HepG2 (cell line): ENCODE results near the gene RAB22A. TPM values are rescaled to one million over a fixed set of nuclear protein-coding genes. Genes with fewer than 3 reads are reported as not detected.

Experiments used
- ATM ChIP-seq: fragments of 450-650 bp; IDR thresholded peaks from 2 replicates; pipeline ENCODE4 v1.7.1; 2017; ENCODE audit warnings: mild to moderate bottlenecking, borderline replicate concordance
- ELF3 ChIP-seq: IDR thresholded peaks from 2 replicates; pipeline ENCODE4 v1.6.1; 2016; ENCODE audit warnings: missing genetic modification reagents, missing compliant biosample characterization
- RBM22 ChIP-seq: fragments of 200-400 bp; formaldehyde crosslinking; optimal IDR thresholded peaks from 2 replicates; pipeline ENCODE3; 2017; ENCODE audit warnings: mild to moderate bottlenecking, low read length, moderate library complexity
- SRY ChIP-seq: sonication (generic); formaldehyde crosslinking; IDR thresholded peaks from 2 replicates; pipeline ENCODE4 v1.8.0; 2022; ENCODE audit warnings: mild to moderate bottlenecking, missing genetic modification reagents
- U2AF1 ChIP-seq: fragments of 200-400 bp; formaldehyde crosslinking; optimal IDR thresholded peaks from 2 replicates; pipeline ENCODE3; 2017; ENCODE audit warnings: mild to moderate bottlenecking, low read depth, low read length
- ZNF160 ChIP-seq: sonication (generic); formaldehyde crosslinking; IDR thresholded peaks from 2 replicates; pipeline ENCODE4 v1.8.0; 2022; ENCODE audit warnings: mild to moderate bottlenecking, inconsistent platforms, missing genetic modification reagents
- ZNF333 ChIP-seq: sonication (generic); formaldehyde crosslinking; IDR thresholded peaks from 2 replicates; pipeline ENCODE4 v1.4.0; 2020; ENCODE audit warnings: mild to moderate bottlenecking, missing genetic modification reagents, borderline replicate concordance
- ZNF33B ChIP-seq: sonication (generic); formaldehyde crosslinking; IDR thresholded peaks from 2 replicates; pipeline ENCODE4 v1.5.1; 2020; ENCODE audit warnings: mild to moderate bottlenecking, missing genetic modification reagents
- ZNF543 ChIP-seq: sonication (generic); formaldehyde crosslinking; IDR thresholded peaks from 2 replicates; pipeline ENCODE4 v1.4.0; 2020; ENCODE audit warnings: mild to moderate bottlenecking, missing genetic modification reagents
- ZNF703 ChIP-seq: sonication (generic); formaldehyde crosslinking; IDR thresholded peaks from 2 replicates; pipeline ENCODE4 v1.5.1; 2020; ENCODE audit warnings: missing genetic modification reagents, mild to moderate bottlenecking, moderate library complexity, borderline replicate concordance
- polyA plus RNA-seq, 8 experiments: library from polyadenylated mRNA; depleted of rRNA in 3 of 8; stranded (reverse) in 7 of 8; unstranded in 1 of 8; fragments of >200 nt; fragmentation: Illumina TruSeq in 4 of 8; extraction: Trizol in 4 of 8; gene quantifications; 2 replicates each; pipeline versions ENCODE4 v1.2.1 to v1.2.3, GENCODE V29; 2011 to 2016; ENCODE audit warnings: low read depth in 4 of 8, missing spikeins in 1 of 8, mixed read lengths in 1 of 8; ENCODE audit not compliant: insufficient read depth in 1 of 8
- total RNA-seq, 5 experiments: library from RNA; depleted of rRNA; stranded (reverse); fragments of >200 nt; fragmentation: Illumina TruSeq; extraction: Trizol; gene quantifications; 2 replicates each; pipeline ENCODE4 v1.2.3, GENCODE V29; 2016; ENCODE audit warnings: low read depth in 1 of 5
- TF ChIP-seq, protein P1 (sequence below): sonication (generic); formaldehyde crosslinking; IDR thresholded peaks from 2 replicates; pipeline ENCODE4 v1.4.0; 2020; ENCODE audit warnings: missing genetic modification reagents, borderline replicate concordance
- TF ChIP-seq, protein P2 (sequence below): sonication (generic); formaldehyde crosslinking; IDR thresholded peaks from 2 replicates; pipeline ENCODE4 v1.5.0; 2020; ENCODE audit warnings: missing genetic modification reagents
- TF ChIP-seq, protein P3 (sequence below): sonication (generic); formaldehyde crosslinking; IDR thresholded peaks from 2 replicates; pipeline ENCODE4 v1.4.0; 2020; ENCODE audit warnings: low read depth, missing genetic modification reagents
- TF ChIP-seq, protein P4 (sequence below): sonication (generic); formaldehyde crosslinking; conservative IDR thresholded peaks from 2 replicates; pipeline ENCODE4 v1.8.0; 2022; ENCODE audit warnings: missing genetic modification reagents
- TF ChIP-seq, protein P5 (sequence below): sonication (generic); formaldehyde crosslinking; IDR thresholded peaks from 2 replicates; pipeline ENCODE4 v1.4.0; 2020; ENCODE audit warnings: mild to moderate bottlenecking, low read depth, missing genetic modification reagents
- TF ChIP-seq, protein P6 (sequence below): sonication (generic); formaldehyde crosslinking; IDR thresholded peaks from 2 replicates; pipeline ENCODE4 v1.5.0; 2020; ENCODE audit warnings: mild to moderate bottlenecking, low read depth, missing genetic modification reagents, borderline replicate concordance

RAB22A gene
- total and polyA plus RNA-seq, 2 of the 13 experiments (the other 11 are each of a cell fraction or from before 2014, with no cell fraction given): 10.7 to 11.2 TPM

DNA sequence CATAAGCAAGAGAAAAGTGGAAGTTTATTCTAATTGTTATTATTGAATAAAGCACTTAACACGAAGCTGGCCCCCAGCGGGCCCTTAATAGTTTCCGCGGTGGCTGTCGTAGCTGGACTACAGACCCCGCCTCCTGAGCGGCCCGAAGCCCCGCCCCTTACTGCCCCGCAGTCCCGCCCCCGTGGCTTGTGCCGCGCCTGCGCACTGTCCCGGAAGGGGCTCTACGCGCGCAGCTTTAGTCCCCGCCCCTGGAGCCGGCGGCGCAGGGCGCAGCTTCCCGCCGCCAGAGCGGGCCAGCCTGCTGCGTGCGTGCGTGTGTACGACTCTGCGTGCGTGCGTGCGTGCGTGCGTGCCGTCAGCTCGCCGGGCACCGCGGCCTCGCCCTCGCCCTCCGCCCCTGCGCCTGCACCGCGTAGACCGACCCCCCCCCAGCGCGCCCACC lies 79.4 kb downstream of the RAB22A start, which contains the start of gene VAPB (continued):
- TF ChIP-seq, protein P1, sequence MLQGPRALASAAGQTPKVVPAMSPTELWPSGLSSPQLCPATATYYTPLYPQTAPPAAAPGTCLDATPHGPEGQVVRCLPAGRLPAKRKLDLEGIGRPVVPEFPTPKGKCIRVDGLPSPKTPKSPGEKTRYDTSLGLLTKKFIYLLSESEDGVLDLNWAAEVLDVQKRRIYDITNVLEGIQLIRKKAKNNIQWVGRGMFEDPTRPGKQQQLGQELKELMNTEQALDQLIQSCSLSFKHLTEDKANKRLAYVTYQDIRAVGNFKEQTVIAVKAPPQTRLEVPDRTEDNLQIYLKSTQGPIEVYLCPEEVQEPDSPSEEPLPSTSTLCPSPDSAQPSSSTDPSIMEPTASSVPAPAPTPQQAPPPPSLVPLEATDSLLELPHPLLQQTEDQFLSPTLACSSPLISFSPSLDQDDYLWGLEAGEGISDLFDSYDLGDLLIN (CRISPR knock-in tag): peak; percentile 80; the same call in 1 of the 2 replicates
- TF ChIP-seq ZNF160 (CRISPR knock-in tag): peak; percentile 81
- no peak for TF ChIP-seq U2AF1
- TF ChIP-seq, protein P2, sequence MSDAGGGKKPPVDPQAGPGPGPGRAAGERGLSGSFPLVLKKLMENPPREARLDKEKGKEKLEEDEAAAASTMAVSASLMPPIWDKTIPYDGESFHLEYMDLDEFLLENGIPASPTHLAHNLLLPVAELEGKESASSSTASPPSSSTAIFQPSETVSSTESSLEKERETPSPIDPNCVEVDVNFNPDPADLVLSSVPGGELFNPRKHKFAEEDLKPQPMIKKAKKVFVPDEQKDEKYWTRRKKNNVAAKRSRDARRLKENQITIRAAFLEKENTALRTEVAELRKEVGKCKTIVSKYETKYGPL (CRISPR knock-in tag): 0 out of 2 replicates have a peak, but pooled peaks have one; percentile 11
- TF ChIP-seq ZNF33B (CRISPR knock-in tag): 0 out of 2 replicates have a peak, but pooled peaks have one; percentile 43
- TF ChIP-seq ZNF543 (CRISPR knock-in tag): 0 out of 2 replicates have a peak, but pooled peaks have one; percentile 68
- TF ChIP-seq, protein P3, sequence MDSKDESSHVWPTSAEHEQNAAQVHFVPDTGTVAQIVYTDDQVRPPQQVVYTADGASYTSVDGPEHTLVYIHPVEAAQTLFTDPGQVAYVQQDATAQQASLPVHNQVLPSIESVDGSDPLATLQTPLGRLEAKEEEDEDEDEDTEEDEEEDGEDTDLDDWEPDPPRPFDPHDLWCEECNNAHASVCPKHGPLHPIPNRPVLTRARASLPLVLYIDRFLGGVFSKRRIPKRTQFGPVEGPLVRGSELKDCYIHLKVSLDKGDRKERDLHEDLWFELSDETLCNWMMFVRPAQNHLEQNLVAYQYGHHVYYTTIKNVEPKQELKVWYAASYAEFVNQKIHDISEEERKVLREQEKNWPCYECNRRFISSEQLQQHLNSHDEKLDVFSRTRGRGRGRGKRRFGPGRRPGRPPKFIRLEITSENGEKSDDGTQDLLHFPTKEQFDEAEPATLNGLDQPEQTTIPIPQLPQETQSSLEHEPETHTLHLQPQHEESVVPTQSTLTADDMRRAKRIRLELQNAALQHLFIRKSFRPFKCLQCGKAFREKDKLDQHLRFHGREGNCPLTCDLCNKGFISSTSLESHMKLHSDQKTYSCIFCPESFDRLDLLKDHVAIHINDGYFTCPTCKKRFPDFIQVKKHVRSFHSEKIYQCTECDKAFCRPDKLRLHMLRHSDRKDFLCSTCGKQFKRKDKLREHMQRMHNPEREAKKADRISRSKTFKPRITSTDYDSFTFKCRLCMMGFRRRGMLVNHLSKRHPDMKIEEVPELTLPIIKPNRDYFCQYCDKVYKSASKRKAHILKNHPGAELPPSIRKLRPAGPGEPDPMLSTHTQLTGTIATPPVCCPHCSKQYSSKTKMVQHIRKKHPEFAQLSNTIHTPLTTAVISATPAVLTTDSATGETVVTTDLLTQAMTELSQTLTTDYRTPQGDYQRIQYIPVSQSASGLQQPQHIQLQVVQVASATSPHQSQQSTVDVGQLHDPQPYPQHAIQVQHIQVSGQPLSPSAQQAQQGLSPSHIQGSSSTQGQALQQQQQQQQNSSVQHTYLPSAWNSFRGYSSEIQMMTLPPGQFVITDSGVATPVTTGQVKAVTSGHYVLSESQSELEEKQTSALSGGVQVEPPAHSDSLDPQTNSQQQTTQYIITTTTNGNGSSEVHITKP (CRISPR knock-in tag): no peak
- no peak for TF ChIP-seq ATM
- TF ChIP-seq, protein P4, sequence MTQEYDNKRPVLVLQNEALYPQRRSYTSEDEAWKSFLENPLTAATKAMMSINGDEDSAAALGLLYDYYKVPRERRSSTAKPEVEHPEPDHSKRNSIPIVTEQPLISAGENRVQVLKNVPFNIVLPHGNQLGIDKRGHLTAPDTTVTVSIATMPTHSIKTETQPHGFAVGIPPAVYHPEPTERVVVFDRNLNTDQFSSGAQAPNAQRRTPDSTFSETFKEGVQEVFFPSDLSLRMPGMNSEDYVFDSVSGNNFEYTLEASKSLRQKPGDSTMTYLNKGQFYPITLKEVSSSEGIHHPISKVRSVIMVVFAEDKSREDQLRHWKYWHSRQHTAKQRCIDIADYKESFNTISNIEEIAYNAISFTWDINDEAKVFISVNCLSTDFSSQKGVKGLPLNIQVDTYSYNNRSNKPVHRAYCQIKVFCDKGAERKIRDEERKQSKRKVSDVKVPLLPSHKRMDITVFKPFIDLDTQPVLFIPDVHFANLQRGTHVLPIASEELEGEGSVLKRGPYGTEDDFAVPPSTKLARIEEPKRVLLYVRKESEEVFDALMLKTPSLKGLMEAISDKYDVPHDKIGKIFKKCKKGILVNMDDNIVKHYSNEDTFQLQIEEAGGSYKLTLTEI: no peak
- TF ChIP-seq RBM22: no peak
- peak; percentile 47; the same call in 1 of the 2 replicates for TF ChIP-seq ELF3
- TF ChIP-seq, protein P5, sequence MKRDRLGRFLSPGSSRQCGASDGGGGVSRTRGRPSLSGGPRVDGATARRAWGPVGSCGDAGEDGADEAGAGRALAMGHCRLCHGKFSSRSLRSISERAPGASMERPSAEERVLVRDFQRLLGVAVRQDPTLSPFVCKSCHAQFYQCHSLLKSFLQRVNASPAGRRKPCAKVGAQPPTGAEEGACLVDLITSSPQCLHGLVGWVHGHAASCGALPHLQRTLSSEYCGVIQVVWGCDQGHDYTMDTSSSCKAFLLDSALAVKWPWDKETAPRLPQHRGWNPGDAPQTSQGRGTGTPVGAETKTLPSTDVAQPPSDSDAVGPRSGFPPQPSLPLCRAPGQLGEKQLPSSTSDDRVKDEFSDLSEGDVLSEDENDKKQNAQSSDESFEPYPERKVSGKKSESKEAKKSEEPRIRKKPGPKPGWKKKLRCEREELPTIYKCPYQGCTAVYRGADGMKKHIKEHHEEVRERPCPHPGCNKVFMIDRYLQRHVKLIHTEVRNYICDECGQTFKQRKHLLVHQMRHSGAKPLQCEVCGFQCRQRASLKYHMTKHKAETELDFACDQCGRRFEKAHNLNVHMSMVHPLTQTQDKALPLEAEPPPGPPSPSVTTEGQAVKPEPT (CRISPR knock-in tag): peak; percentile 82
- TF ChIP-seq, protein P6, sequence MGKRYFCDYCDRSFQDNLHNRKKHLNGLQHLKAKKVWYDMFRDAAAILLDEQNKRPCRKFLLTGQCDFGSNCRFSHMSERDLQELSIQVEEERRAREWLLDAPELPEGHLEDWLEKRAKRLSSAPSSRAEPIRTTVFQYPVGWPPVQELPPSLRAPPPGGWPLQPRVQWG (CRISPR knock-in tag): no peak
- TF ChIP-seq ZNF333 (CRISPR knock-in tag): peak; percentile 77; the same call in 1 of the 2 replicates
- no peak for TF ChIP-seq SRY (CRISPR knock-in tag)
- TF ChIP-seq ZNF703 (CRISPR knock-in tag): no peak
